ELR (cell line): ENCODE data around the gene FDX2.
"Not testable (repeated sequence)": the region's sequence is repeated elsewhere in the genome, so short reads cannot be mapped to it uniquely, and the experiment has no call there.

Source experiments
- DNase-seq: peaks from one replicate; pipeline ENCODE4 v3.0.0-alpha.2; 2015; ENCODE audit warnings: low read depth

FDX2 gene

GRCh38 chr19:10315335-10316214, at the start of gene FDX2:
TSS of gene FDX2 (minus strand) at chr19:10316015. CDS start at chr19:10315996, 19 bp downstream.
- DNase-seq, result peak; percentile 87

- no peak for DNase-seq
These were observed 49.7 kb upstream of the FDX2 start for GRCh38 chr19:10365518-10365917.

- no peak for DNase-seq
These were observed 48.8 kb upstream of the FDX2 start for GRCh38 chr19:10364644-10365043.

GRCh38 chr19:10363789-10364281, 48.0 kb upstream of the FDX2 start:
- DNase-seq, result peak; percentile 56

GRCh38 chr19:10362259-10362658, 46.4 kb upstream of the FDX2 start:
- no peak for DNase-seq

GRCh38 chr19:10361569-10362011, 45.8 kb upstream of the FDX2 start:
- DNase-seq, result no peak

- no peak for DNase-seq
These were observed 40.6 kb upstream of the FDX2 start for GRCh38 chr19:10356431-10356830.

- peak; percentile 52 for DNase-seq
These were observed 38.1 kb upstream of the FDX2 start for GRCh38 chr19:10353793-10354391.

- DNase-seq, result no peak
These were observed 37.2 kb upstream of the FDX2 start for GRCh38 chr19:10352764-10353671.

GRCh38 chr19:10346509-10346908, 30.7 kb upstream of the FDX2 start:
- no peak for DNase-seq

GRCh38 chr19:10344780-10345179, 29.0 kb upstream of the FDX2 start:
- peak; percentile 51 for DNase-seq

GRCh38 chr19:10343495-10343894, 27.7 kb upstream of the FDX2 start:
- DNase-seq, result no peak

- no peak for DNase-seq
These were observed 24.2 kb upstream of the FDX2 start for GRCh38 chr19:10339977-10340376.

GRCh38 chr19:10339380-10339960, 23.7 kb upstream of the FDX2 start, which contains the start of gene ICAM3:
TSS of gene ICAM3 (minus strand) at chr19:10339624. CDS start at chr19:10339614, 10 bp downstream.
- DNase-seq, result no peak

- DNase-seq, result no peak
These were observed 23.1 kb upstream of the FDX2 start for GRCh38 chr19:10338940-10339339.

GRCh38 chr19:10336725-10337124, 20.9 kb upstream of the FDX2 start:
- DNase-seq, result not testable (repeated sequence)

GRCh38 chr19:10335352-10335985, 19.7 kb upstream of the FDX2 start:
- DNase-seq, result no peak

- DNase-seq, result peak; percentile 98
These were observed 19.0 kb upstream of the FDX2 start for GRCh38 chr19:10334588-10335351.

- peak; percentile 38 for DNase-seq
These were observed 18.2 kb upstream of the FDX2 start for GRCh38 chr19:10333758-10334587.
